Measurements from ENCODE around the gene MED13L.

Gene MED13L

DNA sequence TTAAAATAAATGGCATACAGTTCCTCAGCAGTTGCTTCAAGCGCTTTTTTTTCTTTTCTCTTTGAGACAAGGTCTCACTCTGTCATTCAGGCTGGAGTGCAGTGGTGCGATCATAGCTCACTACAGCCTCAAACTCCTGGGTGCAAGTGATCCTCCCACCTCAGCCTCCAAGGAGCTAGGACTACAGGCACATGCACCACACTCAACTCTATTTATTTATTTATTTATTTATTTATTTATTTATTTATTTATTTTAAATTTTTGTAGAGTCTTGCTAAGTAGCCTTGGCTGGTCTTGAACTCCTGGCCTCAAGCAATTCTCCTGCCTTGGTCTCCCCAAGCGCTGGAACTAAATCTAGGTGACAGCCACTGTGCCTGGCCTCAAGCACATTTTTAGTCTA lies 132.0 kb downstream of the MED13L start:
- CTCF ChIA-PET = interaction anchor here (1.0 kb wide), 1 partner anchor 106 kb away, joined by 3 read pairs; no protein-coding TSS in a partner anchor
- POLR2A ChIA-PET = no interaction called here
- no peak for DNase-seq (ENCODE audit: extremely low spot score)
- TF ChIP-seq L3MBTL2 (conservative IDR thresholded peaks at IDR 0.05) (no peak), ELF4 (IDR thresholded peaks at IDR 0.05) (no peak), FOXK2 (IDR thresholded peaks at IDR 0.05) (no peak), NFRKB (IDR thresholded peaks at IDR 0.05) (no peak), SP1 (IDR thresholded peaks at IDR 0.05) (no peak), ZNF384 (IDR thresholded peaks at IDR 0.05) (no peak), ARNT (IDR thresholded peaks at IDR 0.05) (no peak), CTBP1 (IDR thresholded peaks at IDR 0.05; ENCODE audit: borderline replicate concordance) (no peak), TARDBP (IDR thresholded peaks at IDR 0.05) (no peak), LEF1 (IDR thresholded peaks at IDR 0.05; ENCODE audit: borderline replicate concordance) (no peak), BHLHE40 (IDR thresholded peaks at IDR 0.05; ENCODE audit: borderline replicate concordance) (no peak), FOXA1 (IDR thresholded peaks at IDR 0.05) (no peak), FOXM1 (IDR thresholded peaks at IDR 0.05; ENCODE audit: borderline replicate concordance) (no peak), SUZ12 (IDR thresholded peaks at IDR 0.05) (no peak)

DNA sequence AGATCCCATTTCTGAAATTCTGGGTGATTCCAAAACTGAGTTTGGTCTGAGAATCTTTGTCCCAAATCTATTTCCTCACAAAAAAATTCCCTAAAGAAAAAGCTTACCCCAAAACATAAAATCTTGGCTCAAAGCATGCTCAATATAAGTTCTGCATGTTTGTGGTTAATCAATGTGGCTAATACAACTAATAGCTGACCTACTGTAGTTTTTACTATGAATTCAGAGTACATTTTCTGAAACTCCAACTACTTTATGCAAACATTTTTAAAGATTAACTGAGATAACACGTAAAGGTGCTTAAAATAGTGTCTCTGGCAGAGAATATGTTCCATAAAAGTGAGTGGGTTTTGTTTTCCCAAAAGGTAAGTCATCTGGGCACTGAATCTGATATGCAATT lies 133.1 kb downstream of the MED13L start:
- ChIA-PET CTCF (no interaction called here), POLR2A (no interaction called here)
- no peak for DNase-seq (ENCODE audit: extremely low spot score)
- no peak for TF ChIP-seq HDGF (IDR thresholded peaks at IDR 0.05; ENCODE audit: borderline replicate concordance)
- no peak for TF ChIP-seq TARDBP (IDR thresholded peaks at IDR 0.05)
- TF ChIP-seq, protein P1, sequence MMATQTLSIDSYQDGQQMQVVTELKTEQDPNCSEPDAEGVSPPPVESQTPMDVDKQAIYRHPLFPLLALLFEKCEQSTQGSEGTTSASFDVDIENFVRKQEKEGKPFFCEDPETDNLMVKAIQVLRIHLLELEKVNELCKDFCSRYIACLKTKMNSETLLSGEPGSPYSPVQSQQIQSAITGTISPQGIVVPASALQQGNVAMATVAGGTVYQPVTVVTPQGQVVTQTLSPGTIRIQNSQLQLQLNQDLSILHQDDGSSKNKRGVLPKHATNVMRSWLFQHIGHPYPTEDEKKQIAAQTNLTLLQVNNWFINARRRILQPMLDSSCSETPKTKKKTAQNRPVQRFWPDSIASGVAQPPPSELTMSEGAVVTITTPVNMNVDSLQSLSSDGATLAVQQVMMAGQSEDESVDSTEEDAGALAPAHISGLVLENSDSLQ (IDR thresholded peaks at IDR 0.05) = no peak
- no peak for TF ChIP-seq FOXM1 (IDR thresholded peaks at IDR 0.05; ENCODE audit: borderline replicate concordance)
- TF ChIP-seq ZNF384 (IDR thresholded peaks at IDR 0.05) = no peak
- TF ChIP-seq SUZ12 (IDR thresholded peaks at IDR 0.05) = no peak
- no peak for TF ChIP-seq NFRKB (IDR thresholded peaks at IDR 0.05)
- no peak for TF ChIP-seq ARNT (IDR thresholded peaks at IDR 0.05)
- TF ChIP-seq LEF1 (IDR thresholded peaks at IDR 0.05; ENCODE audit: borderline replicate concordance) = no peak
- TF ChIP-seq L3MBTL2 (conservative IDR thresholded peaks at IDR 0.05) = no peak
- no peak for TF ChIP-seq FOXA1 (IDR thresholded peaks at IDR 0.05)

DNA sequence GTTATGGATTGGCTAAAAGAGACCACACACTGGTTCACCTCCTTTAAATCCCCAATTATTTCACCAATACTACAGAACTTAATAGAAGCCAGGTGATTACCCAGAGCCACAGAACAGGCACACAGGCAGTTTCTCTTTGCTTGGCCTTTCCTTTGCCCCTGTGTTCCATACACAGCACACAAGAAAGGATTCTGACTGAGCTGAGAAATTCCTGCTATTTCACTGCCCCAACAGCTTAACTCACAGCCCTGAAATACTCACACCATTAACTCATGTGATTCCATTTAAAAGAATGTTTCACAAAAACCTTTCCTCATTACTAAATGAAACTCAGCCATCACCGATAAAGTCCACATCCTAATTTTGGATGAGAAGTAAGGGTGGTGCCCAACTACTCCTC lies 133.6 kb downstream of the MED13L start:
- ChIA-PET CTCF (interaction anchor here (0.6 to 0.7 kb wide), 3 partner anchors 13 to 1084 kb away, joined by 4 to 8 read pairs (median 7); no protein-coding TSS in a partner anchor), POLR2A (no interaction called here)
- no peak for DNase-seq (ENCODE audit: extremely low spot score)
- TF ChIP-seq LEF1 (IDR thresholded peaks at IDR 0.05; ENCODE audit: borderline replicate concordance) (no peak), HDGF (IDR thresholded peaks at IDR 0.05; ENCODE audit: borderline replicate concordance) (no peak), CTBP1 (IDR thresholded peaks at IDR 0.05; ENCODE audit: borderline replicate concordance) (no peak), FOXM1 (IDR thresholded peaks at IDR 0.05; ENCODE audit: borderline replicate concordance) (no peak)

DNA sequence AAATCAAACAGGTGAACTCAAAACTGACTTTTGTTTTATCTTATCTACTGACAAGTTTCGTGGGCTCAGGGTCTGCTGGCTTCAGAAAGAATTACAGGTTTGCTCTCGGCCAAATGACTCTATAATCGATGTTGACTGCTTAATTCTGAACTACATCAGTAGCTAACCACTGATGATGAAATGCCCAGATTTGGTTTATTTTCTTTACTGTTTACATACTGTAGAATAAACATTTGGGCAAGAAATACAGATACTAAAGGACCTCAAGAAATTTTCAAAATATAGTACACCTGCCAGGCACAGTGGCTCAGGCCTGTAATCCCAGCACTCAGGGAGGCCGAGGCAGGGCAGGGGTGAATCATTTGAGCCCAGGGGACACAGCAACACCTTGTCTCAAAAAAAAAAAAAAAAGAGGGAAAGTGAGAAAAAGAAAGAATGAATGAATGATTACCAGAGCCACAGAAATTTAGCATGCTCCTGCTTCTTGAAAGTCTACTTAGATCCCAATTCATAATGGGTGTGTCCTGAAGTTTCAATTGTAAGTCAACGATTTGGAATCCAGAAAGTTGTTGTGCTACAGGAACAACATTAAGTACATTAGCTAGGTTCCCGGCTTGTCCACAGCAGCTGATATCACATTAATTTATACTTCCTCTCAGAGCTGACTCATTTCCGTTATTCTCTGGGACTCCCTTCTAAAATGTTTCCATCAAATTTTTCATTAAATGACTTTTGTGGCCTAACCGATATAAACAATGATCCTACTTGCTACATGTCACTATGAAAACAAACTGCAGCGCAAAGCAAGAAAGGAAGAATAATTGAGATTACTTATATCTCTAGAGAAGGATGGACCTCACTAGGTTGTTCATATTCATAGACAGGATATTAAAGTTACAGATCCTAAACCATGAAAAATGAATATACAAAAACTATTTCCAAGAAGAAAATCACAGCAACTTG lies 134.3 kb downstream of the MED13L start:
- ChIA-PET CTCF (interaction anchor here (0.6 to 0.7 kb wide), 3 partner anchors 13 to 1084 kb away, joined by 4 to 8 read pairs (median 7); no protein-coding TSS in a partner anchor), POLR2A (no interaction called here)
- TF ChIP-seq CTBP1 (IDR thresholded peaks at IDR 0.05; ENCODE audit: borderline replicate concordance) (no peak), ELF4 (IDR thresholded peaks at IDR 0.05) (no peak), HDGF (IDR thresholded peaks at IDR 0.05; ENCODE audit: borderline replicate concordance) (no peak), ZNF384 (IDR thresholded peaks at IDR 0.05) (no peak), FOXK2 (IDR thresholded peaks at IDR 0.05) (no peak), NFRKB (IDR thresholded peaks at IDR 0.05) (no peak), TARDBP (IDR thresholded peaks at IDR 0.05) (no peak), SUZ12 (IDR thresholded peaks at IDR 0.05) (no peak), L3MBTL2 (conservative IDR thresholded peaks at IDR 0.05) (no peak), SP1 (IDR thresholded peaks at IDR 0.05) (no peak)
- TF ChIP-seq, protein P1 (IDR thresholded peaks at IDR 0.05) = no peak
- DNase-seq (ENCODE audit: extremely low spot score) = no peak

DNA sequence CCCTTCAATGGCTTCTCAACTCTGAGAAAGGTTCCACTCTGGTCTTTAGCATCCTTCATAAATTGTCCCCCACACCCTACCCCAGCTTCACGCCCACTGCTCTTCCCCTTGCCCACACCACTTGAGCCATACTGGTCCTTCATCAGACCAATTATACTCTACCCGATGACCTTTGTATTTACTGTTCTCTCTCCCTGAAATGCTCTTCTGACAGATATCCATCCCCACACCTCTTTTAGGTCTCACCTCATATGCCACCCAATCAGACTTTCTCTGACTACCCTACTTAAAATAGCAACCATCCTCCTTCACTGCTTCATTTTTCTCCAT lies 135.7 kb downstream of the MED13L start:
- no peak for TF ChIP-seq TARDBP (IDR thresholded peaks at IDR 0.05)
- no peak for DNase-seq (ENCODE audit: extremely low spot score)
- ChIA-PET POLR2A (no interaction called here), CTCF (interaction anchor here (0.7 to 1.1 kb wide), 2 partner anchors 60 to 112 kb away, joined by 3 read pairs; no protein-coding TSS in a partner anchor)

DNA sequence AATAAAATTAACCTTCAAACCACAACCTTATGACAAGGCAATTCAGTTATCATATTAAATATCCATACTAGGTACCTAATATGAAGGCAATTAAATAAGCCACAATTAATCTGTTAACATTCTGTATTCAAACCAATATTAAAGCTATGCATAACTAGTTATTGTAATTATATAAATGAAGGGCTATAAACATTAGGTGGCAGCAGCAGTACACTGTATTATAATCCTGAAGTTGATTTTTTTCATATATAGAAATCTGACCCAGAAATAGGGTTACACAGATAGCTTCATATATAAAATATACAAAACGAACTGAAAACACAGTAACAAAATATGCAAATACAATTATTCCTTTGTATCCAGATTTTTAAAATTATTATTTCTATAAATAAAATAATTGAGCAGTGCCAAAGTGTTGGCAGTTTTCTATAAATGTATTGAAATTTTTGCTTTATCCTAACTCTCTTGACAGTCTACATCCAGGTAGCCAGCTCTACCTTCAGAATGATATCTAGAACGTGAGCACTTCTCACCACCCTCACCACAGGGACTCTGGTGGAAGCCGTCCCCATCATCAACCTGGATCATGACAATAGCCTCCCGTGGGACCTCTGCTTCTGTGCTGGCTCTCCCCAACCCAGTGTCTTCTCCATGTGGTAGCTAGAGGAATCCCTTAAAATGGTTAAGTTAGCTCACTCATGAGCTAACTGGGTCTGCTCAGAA lies 136.2 kb downstream of the MED13L start:
- CTCF ChIA-PET = interaction anchor here (0.7 to 1.1 kb wide), 3 partner anchors 61 to 459 kb away, joined by 3 read pairs; no protein-coding TSS in a partner anchor
- no peak for DNase-seq (ENCODE audit: extremely low spot score)
- no peak for TF ChIP-seq TARDBP (IDR thresholded peaks at IDR 0.05)
- 0 out of 2 replicates have a peak, but pooled peaks have one; percentile 9 for TF ChIP-seq ZNF384 (IDR thresholded peaks at IDR 0.05)
- no peak for TF ChIP-seq L3MBTL2 (conservative IDR thresholded peaks at IDR 0.05)
- POLR2A ChIA-PET = no interaction called here

DNA sequence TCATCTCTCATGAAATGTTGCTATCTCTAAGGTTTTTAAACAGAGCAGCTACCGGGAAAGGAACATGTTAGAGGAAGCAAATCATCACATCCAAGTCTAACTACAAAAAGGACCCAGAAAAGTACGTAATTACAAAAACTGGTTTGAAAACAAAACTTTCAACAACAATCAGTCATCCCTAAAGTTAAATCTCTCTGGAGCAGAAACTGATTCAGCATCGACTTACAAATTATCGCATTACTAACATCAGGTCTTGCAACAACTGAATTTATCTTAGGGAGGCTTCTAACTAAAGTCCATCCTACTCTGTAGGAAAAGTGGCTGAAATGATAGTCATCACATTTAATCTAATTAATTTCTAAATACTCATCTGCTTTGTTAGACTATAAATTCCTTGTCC lies 137.0 kb downstream of the MED13L start:
- DNase-seq (ENCODE audit: extremely low spot score) = no peak
- ChIA-PET CTCF (interaction anchor here (0.7 kb wide), 2 partner anchors 57 to 460 kb away, joined by 3 read pairs; no protein-coding TSS in a partner anchor), POLR2A (no interaction called here)
- no peak for TF ChIP-seq FOXM1 (IDR thresholded peaks at IDR 0.05; ENCODE audit: borderline replicate concordance)
- TF ChIP-seq ARNT (IDR thresholded peaks at IDR 0.05) = no peak
- no peak for TF ChIP-seq LEF1 (IDR thresholded peaks at IDR 0.05; ENCODE audit: borderline replicate concordance)
- TF ChIP-seq, protein P1 (IDR thresholded peaks at IDR 0.05) = no peak
- no peak for TF ChIP-seq CTBP1 (IDR thresholded peaks at IDR 0.05; ENCODE audit: borderline replicate concordance)
- no peak for TF ChIP-seq FOXA1 (IDR thresholded peaks at IDR 0.05)
- TF ChIP-seq HDGF (IDR thresholded peaks at IDR 0.05; ENCODE audit: borderline replicate concordance) = no peak
- TF ChIP-seq SUZ12 (IDR thresholded peaks at IDR 0.05) = no peak
- TF ChIP-seq SP1 (IDR thresholded peaks at IDR 0.05) = no peak
- no peak for TF ChIP-seq NFRKB (IDR thresholded peaks at IDR 0.05)
- TF ChIP-seq TARDBP (IDR thresholded peaks at IDR 0.05) = no peak
- TF ChIP-seq FOXK2 (IDR thresholded peaks at IDR 0.05) = no peak
- TF ChIP-seq ZNF384 (IDR thresholded peaks at IDR 0.05) = no peak
- TF ChIP-seq ELF4 (IDR thresholded peaks at IDR 0.05) = no peak
- no peak for TF ChIP-seq L3MBTL2 (conservative IDR thresholded peaks at IDR 0.05)

Measured in HEK293T (cell line).